Subcutaneous abdominal adipose tissue (tissue), 5 donors: Measurements from ENCODE around the gene FAM3C.

Experiments used
- H3K27ac ChIP-seq: one replicate; pipeline ENCODE4 v1.7.0; 2013; ENCODE audit warnings: low read depth, mild to moderate bottlenecking, inconsistent platforms, low read length, moderate library complexity
- H3K27me3 ChIP-seq, 5 donors: one replicate each; pipeline ENCODE4 v1.7.0; 2013; ENCODE audit warnings: low read length in 5 of 5, inconsistent platforms in 1 of 5; ENCODE audit not compliant: control insufficient read depth in 5 of 5, insufficient read depth in 4 of 5
- H3K36me3 ChIP-seq, 5 donors: one replicate each; pipeline ENCODE4 v1.7.0; 2013; ENCODE audit warnings: low read length in 5 of 5; ENCODE audit not compliant: control insufficient read depth in 5 of 5, insufficient read depth in 5 of 5
- H3K4me1 ChIP-seq, 5 donors: one replicate each; pipeline ENCODE4 v1.7.0; 2013; ENCODE audit warnings: low read length in 5 of 5, mild to moderate bottlenecking in 3 of 5, moderate library complexity in 1 of 5; ENCODE audit not compliant: control insufficient read depth in 5 of 5, insufficient read depth in 5 of 5
- H3K4me3 ChIP-seq, 5 donors: one replicate each; pipeline ENCODE4 v1.7.0; 2013; ENCODE audit warnings: low read length in 5 of 5, low read depth in 1 of 5
- H3K9ac ChIP-seq, 5 donors: one replicate each; pipeline ENCODE4 v1.7.0; 2013; ENCODE audit warnings: low read length in 5 of 5, mild to moderate bottlenecking in 4 of 5, moderate library complexity in 3 of 5
- H3K9me3 ChIP-seq, 5 donors: one replicate each; pipeline ENCODE4 v1.7.0; 2013; ENCODE audit warnings: low read length in 5 of 5; ENCODE audit not compliant: control insufficient read depth in 5 of 5
- donor health status: healthy.
- donor health status: healthy.
- donor health status: healthy.
- donor health status: healthy.
- donor health status: healthy.

Gene FAM3C

DNA sequence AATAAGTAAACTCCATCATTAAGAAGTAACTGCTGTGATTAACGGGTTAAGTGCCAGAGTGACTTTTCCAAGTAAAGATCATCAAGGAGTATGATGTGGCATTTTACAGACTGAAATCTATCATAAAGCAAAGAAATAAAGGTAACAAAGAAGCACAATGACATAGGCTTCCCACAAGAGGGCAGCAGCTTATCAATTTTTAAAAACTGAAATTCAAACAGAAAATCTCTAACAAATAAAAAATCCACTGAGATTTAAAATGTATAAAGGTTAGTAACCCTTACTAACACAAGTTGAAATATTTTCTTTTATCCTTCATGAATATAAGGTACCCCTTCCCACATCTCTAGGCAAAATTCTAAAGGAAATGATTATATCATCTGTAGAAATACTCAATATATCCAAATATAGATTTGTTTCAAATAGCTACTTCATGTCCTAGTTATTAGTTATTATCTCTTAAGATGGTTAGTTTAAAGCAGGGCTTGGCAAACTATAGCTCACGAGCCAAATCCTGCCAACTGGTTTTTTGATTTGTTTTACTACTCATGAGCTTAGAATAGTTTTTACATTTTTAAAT, 29.2 kb downstream of the FAM3C start:
- no peak overlapping the region for H3K27ac ChIP-seq
- H3K9me3 ChIP-seq: no peaks in the 10 kb centered on the region
- H3K36me3 ChIP-seq: peaks cover 4 to 18% (median 8%) of the 10 kb centered on the region in 5 donors
- H3K9ac ChIP-seq: no peak overlapping the region
- no peaks in the 10 kb centered on the region for H3K27me3 ChIP-seq
- peaks cover 0 to 5% (median 3%) of the 10 kb centered on the region in 5 donors for H3K4me1 ChIP-seq
- no peak overlapping the region for H3K4me3 ChIP-seq

- H3K27ac ChIP-seq: no peak overlapping the region
- no peak overlapping the region for H3K4me3 ChIP-seq
- no peaks in the 10 kb centered on the region for H3K4me1 ChIP-seq
- H3K9ac ChIP-seq: no peak overlapping the region
- H3K9me3 ChIP-seq: no peaks in the 10 kb centered on the region
- no peaks in the 10 kb centered on the region for H3K27me3 ChIP-seq
- H3K36me3 ChIP-seq: peaks cover 20 to 33% (median 30%) of the 10 kb centered on the region in 5 donors
These were observed 35.5 kb downstream of the FAM3C start for GRCh38 chr7:121360564-121360963.

GRCh38 chr7:121355574-121355973, 40.5 kb downstream of the FAM3C start:
- no peak overlapping the region for H3K9ac ChIP-seq
- H3K36me3 ChIP-seq: peaks cover 13 to 27% (median 23%) of the 10 kb centered on the region in 5 donors

DNA sequence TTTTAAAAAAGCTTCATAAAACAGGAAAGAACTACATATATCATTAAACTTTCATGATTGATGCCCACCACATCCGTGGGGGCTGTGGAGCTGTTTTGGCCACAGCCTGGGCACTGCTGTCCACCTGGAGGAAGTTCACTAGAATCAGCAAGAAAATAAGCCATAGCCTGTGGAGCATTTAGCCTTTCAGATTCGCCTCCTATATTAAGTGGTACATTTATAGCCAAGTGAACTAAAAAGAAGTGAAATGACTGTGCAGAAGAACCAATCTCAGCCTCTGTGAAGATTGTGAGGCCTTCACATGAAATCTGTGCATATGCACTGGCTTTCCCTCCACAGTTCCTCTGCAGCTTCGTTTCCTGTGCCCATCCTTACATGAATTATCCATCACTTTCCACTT, 43.8 kb downstream of the FAM3C start:
- H3K27ac ChIP-seq: no peak overlapping the region
- H3K9ac ChIP-seq: no peak overlapping the region
- no peak overlapping the region for H3K4me3 ChIP-seq
- H3K27me3 ChIP-seq: no peaks in the 10 kb centered on the region
- H3K9me3 ChIP-seq: no peaks in the 10 kb centered on the region
- peaks cover 0 to 10% (median 0%) of the 10 kb centered on the region in 5 donors for H3K4me1 ChIP-seq
- H3K36me3 ChIP-seq: peaks cover 7 to 20% (median 16%) of the 10 kb centered on the region in 5 donors

More at GRCh38 chr7:121355574-121355973, 40.5 kb downstream of the FAM3C start:
- Histone ChIP-seq H3K27ac (no peak overlapping the region), H3K4me1 (peaks cover 0 to 10% (median 0%) of the 10 kb centered on the region in 5 donors), H3K4me3 (no peak overlapping the region), H3K27me3 (no peaks in the 10 kb centered on the region), H3K9me3 (no peaks in the 10 kb centered on the region)

GRCh38 chr7:121351682-121352081, 44.4 kb downstream of the FAM3C start:
- Histone ChIP-seq H3K27ac (no peak overlapping the region), H3K4me1 (peaks cover 0 to 10% (median 0%) of the 10 kb centered on the region in 5 donors), H3K27me3 (no peaks in the 10 kb centered on the region), H3K36me3 (peaks cover 5 to 19% (median 14%) of the 10 kb centered on the region in 5 donors), H3K9ac (no peak overlapping the region), H3K4me3 (no peak overlapping the region), H3K9me3 (no peaks in the 10 kb centered on the region)

- Histone ChIP-seq H3K4me1 (peaks cover 0 to 18% (median 5%) of the 10 kb centered on the region in 5 donors), H3K36me3 (peaks cover 3 to 6% (median 4%) of the 10 kb centered on the region in 5 donors), H3K4me3 (no peak overlapping the region)
These were observed 51.6 kb downstream of the FAM3C start for GRCh38 chr7:121344497-121344896.

DNA sequence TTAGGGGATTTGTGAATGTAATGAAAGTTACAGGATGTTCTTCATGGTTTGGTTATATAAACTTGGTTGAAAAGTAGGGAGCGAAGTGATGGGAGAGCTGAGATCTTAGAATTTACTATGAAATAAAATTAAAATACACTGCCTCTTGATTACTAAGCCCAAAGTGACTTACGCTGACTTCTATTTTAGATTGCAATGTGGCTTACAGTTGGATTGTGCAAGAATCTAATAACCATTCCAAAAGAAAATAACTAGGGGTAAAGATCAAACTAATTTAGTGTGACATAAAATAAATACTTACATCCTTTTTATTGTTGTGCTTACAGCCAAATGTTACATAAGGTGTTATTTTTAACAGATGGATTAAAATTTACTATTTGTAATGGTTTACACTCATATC, 52.0 kb downstream of the FAM3C start:
- Histone ChIP-seq H3K27me3 (no peaks in the 10 kb centered on the region), H3K4me3 (no peak overlapping the region), H3K36me3 (peaks cover 3 to 6% (median 4%) of the 10 kb centered on the region in 5 donors), H3K4me1 (peaks cover 0 to 18% (median 5%) of the 10 kb centered on the region in 5 donors), H3K9me3 (no peaks in the 10 kb centered on the region), H3K27ac (no peak overlapping the region), H3K9ac (no peak overlapping the region)

More at GRCh38 chr7:121344497-121344896, 51.6 kb downstream of the FAM3C start:
- Histone ChIP-seq H3K9ac (no peak overlapping the region), H3K27me3 (no peaks in the 10 kb centered on the region), H3K27ac (no peak overlapping the region), H3K9me3 (no peaks in the 10 kb centered on the region)

- H3K9ac ChIP-seq: no peak overlapping the region
- peaks cover 0 to 18% (median 5%) of the 10 kb centered on the region in 5 donors for H3K4me1 ChIP-seq
These were observed 52.8 kb downstream of the FAM3C start for GRCh38 chr7:121343302-121343701.

DNA sequence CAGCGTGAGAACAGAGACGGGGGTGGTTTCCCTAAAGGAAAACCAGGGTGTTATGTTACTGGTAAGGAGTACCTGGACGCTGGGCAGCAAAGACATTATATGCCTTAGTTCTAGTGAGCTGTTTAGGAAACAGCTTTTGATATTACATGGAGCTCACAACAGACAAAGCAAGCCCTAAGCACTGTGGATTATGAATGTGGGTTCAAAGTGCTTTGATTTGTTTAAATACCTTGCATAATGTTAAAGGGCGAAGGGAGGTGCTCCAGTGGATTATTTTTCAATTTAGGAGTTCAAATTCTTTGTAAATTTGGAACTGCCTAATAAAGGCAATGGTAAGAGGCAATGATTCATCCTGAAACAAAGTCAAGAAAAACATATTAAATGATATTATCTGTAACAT, 53.5 kb downstream of the FAM3C start:
- Histone ChIP-seq H3K4me3 (no peak overlapping the region), H3K9ac (no peak overlapping the region), H3K27ac (no peak overlapping the region), H3K4me1 (peaks cover 0 to 18% (median 5%) of the 10 kb centered on the region in 5 donors), H3K36me3 (peaks cover 3 to 6% (median 4%) of the 10 kb centered on the region in 5 donors), H3K27me3 (no peaks in the 10 kb centered on the region), H3K9me3 (no peaks in the 10 kb centered on the region)

More at GRCh38 chr7:121343302-121343701, 52.8 kb downstream of the FAM3C start:
- H3K9me3 ChIP-seq: no peaks in the 10 kb centered on the region
- no peak overlapping the region for H3K27ac ChIP-seq
- H3K36me3 ChIP-seq: peaks cover 3 to 6% (median 4%) of the 10 kb centered on the region in 5 donors
- H3K4me3 ChIP-seq: no peak overlapping the region
- no peaks in the 10 kb centered on the region for H3K27me3 ChIP-seq

DNA sequence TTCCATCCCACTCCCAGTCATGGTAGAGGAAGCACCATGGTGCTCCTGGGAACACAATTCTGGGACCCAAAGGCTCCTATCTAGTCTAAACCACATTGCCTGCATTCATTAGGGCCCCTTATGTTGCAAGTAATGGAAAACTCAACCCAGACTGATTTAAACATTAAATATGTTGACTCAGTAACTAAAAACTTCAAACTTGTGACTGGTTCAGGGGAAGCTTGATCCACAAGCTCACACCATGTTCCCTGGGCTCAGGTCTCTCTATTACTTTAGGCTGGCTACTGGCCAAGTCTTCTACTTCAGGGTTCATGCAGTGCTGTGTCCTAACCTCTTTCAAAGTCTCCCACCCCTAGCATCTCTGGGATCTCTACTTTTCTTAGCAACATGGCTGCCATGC, 54.2 kb downstream of the FAM3C start:
- Histone ChIP-seq H3K36me3 (peaks cover 0 to 3% (median 0%) of the 10 kb centered on the region in 5 donors), H3K27me3 (no peaks in the 10 kb centered on the region), H3K4me1 (peaks cover 0 to 18% (median 5%) of the 10 kb centered on the region in 5 donors), H3K4me3 (no peak overlapping the region), H3K9ac (no peak overlapping the region), H3K9me3 (no peaks in the 10 kb centered on the region), H3K27ac (no peak overlapping the region)
